HTR-8/SVneo (cell line): ENCODE measurements around the gene FAM222B.
"Not testable (repeated sequence)": the region's sequence is repeated elsewhere in the genome, so short reads cannot be mapped to it uniquely, and the experiment has no call there.

Source experiments
- DNase-seq: peaks from one replicate; pipeline ENCODE4 v3.0.0; 2011; ENCODE audit warnings: low spot score, mixed read lengths; ENCODE audit not compliant: insufficient read length
- FAIRE-seq: peaks from 2 replicates; lab custom pipeline; 2011; peaks lifted over from hg19 to GRCh38; lab: Jason Lieb, UNC

Gene FAM222B

GRCh38 chr17:28788100-28788499 is 54.5 kb downstream of the FAM222B start:
- no peak for DNase-seq
- no peak for FAIRE-seq

- FAIRE-seq (no peak), DNase-seq (no peak)
Measured at GRCh38 chr17:28783161-28783560, 59.4 kb downstream of the FAM222B start.

GRCh38 chr17:28779601-28780000 is 63.0 kb downstream of the FAM222B start:
- DNase-seq, FAIRE-seq: not testable (repeated sequence)

GRCh38 chr17:28777178-28777577 is 65.4 kb downstream of the FAM222B start:
- no peak for FAIRE-seq
- no peak for DNase-seq

- DNase-seq (no peak), FAIRE-seq (no peak)
Measured at GRCh38 chr17:28774206-28774605, 68.4 kb downstream of the FAM222B start.

- no peak for DNase-seq
- FAIRE-seq: no peak
Measured at GRCh38 chr17:28773736-28774135, 68.9 kb downstream of the FAM222B start.

- DNase-seq (no peak), FAIRE-seq (no peak)
Measured at GRCh38 chr17:28765038-28765437, 77.6 kb downstream of the FAM222B start.

GRCh38 chr17:28763804-28764266 is 78.8 kb downstream of the FAM222B start:
- FAIRE-seq (no peak), DNase-seq (peak; percentile 79)

GRCh38 chr17:28763137-28763799 is 79.3 kb downstream of the FAM222B start:
- DNase-seq (no peak), FAIRE-seq (no peak)

- FAIRE-seq: no peak
Measured at GRCh38 chr17:28760601-28761562, 81.7 kb downstream of the FAM222B start.

GRCh38 chr17:28759256-28759865 is 83.2 kb downstream of the FAM222B start:
- no peak for FAIRE-seq
- no peak for DNase-seq

More at GRCh38 chr17:28760601-28761562, 81.7 kb downstream of the FAM222B start:
- no peak for DNase-seq

- DNase-seq (no peak), FAIRE-seq (no peak)
Measured at GRCh38 chr17:28758411-28759121, 84.0 kb downstream of the FAM222B start.

GRCh38 chr17:28756049-28756804 is 86.4 kb downstream of the FAM222B start:
- DNase-seq (no peak), FAIRE-seq (no peak)

- FAIRE-seq (no peak), DNase-seq (no peak)
Measured at GRCh38 chr17:28755486-28755885, 87.1 kb downstream of the FAM222B start.

- DNase-seq (no peak), FAIRE-seq (no peak)
Measured at GRCh38 chr17:28751600-28752366, 90.8 kb downstream of the FAM222B start.

- peak; percentile 82 for DNase-seq
- FAIRE-seq: no peak
Measured at GRCh38 chr17:28750178-28751047, 92.2 kb downstream of the FAM222B start.

- no peak for FAIRE-seq
- DNase-seq: no peak
Measured at GRCh38 chr17:28749516-28750177, 92.9 kb downstream of the FAM222B start.
